ENCODE measurements around the gene AFF4.
"Not testable (repeated sequence)": the region's sequence is repeated elsewhere in the genome, so short reads cannot be mapped to it uniquely, and the experiment has no call there.

The AFF4 gene

GRCh38 chr5:132963171-132964104, at the start of gene AFF4:
Gene AFF4, minus strand, starts transcription at chr5:132963634. Its CDS starts 26,445 bp downstream, at chr5:132937189.
- DNase-seq, result peak; percentile 71

GRCh38 chr5:133008455-133008854, 45.0 kb upstream of the AFF4 start:
- DNase-seq, result not testable (repeated sequence)

GRCh38 chr5:133006653-133007052, 43.2 kb upstream of the AFF4 start:
- DNase-seq, result peak; percentile 2

- no peak for DNase-seq
These were observed 35.8 kb upstream of the AFF4 start for GRCh38 chr5:132999246-132999645.

- no peak for DNase-seq
These were observed 35.1 kb upstream of the AFF4 start for GRCh38 chr5:132998556-132998955.

- no peak for DNase-seq
These were observed 32.9 kb upstream of the AFF4 start for GRCh38 chr5:132996307-132996706.

GRCh38 chr5:132987531-132988408, 24.3 kb upstream of the AFF4 start:
- DNase-seq, result no peak

- DNase-seq, result not testable (repeated sequence)
These were observed 19.5 kb upstream of the AFF4 start for GRCh38 chr5:132982971-132983370.

GRCh38 chr5:132981288-132981687, 17.9 kb upstream of the AFF4 start:
- DNase-seq, result no peak

GRCh38 chr5:132979976-132980375, 16.5 kb upstream of the AFF4 start:
- DNase-seq, result no peak

- DNase-seq, result peak; percentile 41
These were observed 16.0 kb upstream of the AFF4 start for GRCh38 chr5:132979367-132979940.

- DNase-seq, result no peak
These were observed 13.4 kb upstream of the AFF4 start for GRCh38 chr5:132976852-132977251.

- not testable (repeated sequence) for DNase-seq
These were observed 9.0 kb upstream of the AFF4 start for GRCh38 chr5:132972436-132972828.

- DNase-seq, result no peak
These were observed 8.3 kb upstream of the AFF4 start for GRCh38 chr5:132971483-132972435.

- no peak for DNase-seq
These were observed 1.7 kb upstream of the AFF4 start for GRCh38 chr5:132965120-132965519.

GRCh38 chr5:132962429-132963021, 909 bp downstream of the AFF4 start:
- peak; percentile 86 for DNase-seq

GRCh38 chr5:132961887-132962286, 1.5 kb downstream of the AFF4 start:
- DNase-seq, result peak; percentile 64

GRCh38 chr5:132961123-132961815, 2.2 kb downstream of the AFF4 start:
- peak; percentile 49 for DNase-seq

- DNase-seq, result not testable (repeated sequence)
These were observed 7.2 kb downstream of the AFF4 start for GRCh38 chr5:132956166-132956799.

- DNase-seq, result no peak
These were observed 9.7 kb downstream of the AFF4 start for GRCh38 chr5:132953710-132954109.

Measured in kidney glomerular epithelial cell (primary cell).